Esophagus (tissue), 2 donors: ENCODE measurements around the gene PLCG1. TPM values are rescaled to one million over a fixed set of nuclear protein-coding genes. Genes with fewer than 3 reads are reported as not detected.

ENCODE experiments used
- H3K27ac ChIP-seq, 2 donors: one replicate each; pipeline ENCODE4 v1.5.1; 2013; ENCODE audit warnings: low read depth in 2 of 2, mild to moderate bottlenecking in 2 of 2, inconsistent platforms in 1 of 2, low read length in 1 of 2, moderate library complexity in 1 of 2
- H3K27me3 ChIP-seq, 2 donors: one replicate each; pipeline ENCODE4 v1.6.1; 2013; ENCODE audit warnings: low read length in 2 of 2, control low read depth in 1 of 2, mild to moderate bottlenecking in 1 of 2; ENCODE audit not compliant: insufficient read depth in 2 of 2, control insufficient read depth in 1 of 2
- H3K36me3 ChIP-seq, 2 donors: one replicate each; pipeline ENCODE4 v1.6.1; 2013; ENCODE audit warnings: low read length in 1 of 2; ENCODE audit not compliant: control insufficient read depth in 2 of 2, insufficient read depth in 2 of 2
- H3K4me1 ChIP-seq, 2 donors: one replicate each; pipeline ENCODE4 v1.6.1; 2013; ENCODE audit warnings: low read length in 1 of 2; ENCODE audit not compliant: control insufficient read depth in 2 of 2, insufficient read depth in 2 of 2
- H3K4me3 ChIP-seq, 2 donors: one replicate each; pipeline ENCODE4 v1.5.1; 2013; ENCODE audit warnings: low read length in 2 of 2, mild to moderate bottlenecking in 2 of 2, low read depth in 1 of 2, moderate library complexity in 1 of 2
- H3K9me3 ChIP-seq, 2 donors: one replicate each; pipeline ENCODE4 v1.6.1; 2013; ENCODE audit warnings: mild to moderate bottlenecking in 2 of 2, low read depth in 1 of 2, low read length in 1 of 2, moderate library complexity in 1 of 2; ENCODE audit not compliant: control insufficient read depth in 2 of 2, insufficient read depth in 1 of 2
- WGBS, 2 donors: extraction: QIAGEN DNeasy Blood & Tissue Kit; methylation state at CpG; one replicate each; pipeline ENCODE4 v1.1.7; 2013; 5-methylcytosine and 5-hydroxymethylcytosine counted together
- polyA plus RNA-seq, 2 donors: library from polyadenylated mRNA; stranded (reverse); fragments of 200-250 nt; gene quantifications; one replicate each; pipeline ENCODE4 v1.2.3, GENCODE V29; 2013
- donor health status: healthy with polysubstance abuse.
- donor health status: Bipolar disorder and iron deficiency.

Gene PLCG1
- polyA plus RNA-seq, 2 donors: 26.2 to 45.3 TPM

GRCh38 chr20:41175727-41176330 is 38.5 kb downstream of the PLCG1 start:
- Histone ChIP-seq H3K4me3 (no peak overlapping the region), H3K4me1 (peaks cover 2 to 12% of the 10 kb centered on the region in 2 donors), H3K27me3 (no peaks in the 10 kb centered on the region), H3K27ac (peak overlapping the region; percentile 1 to 33), H3K9me3 (no peaks in the 10 kb centered on the region), H3K36me3 (peaks cover 7 to 28% of the 10 kb centered on the region in 2 donors)
- WGBS, 2 donors: 78 to 82% methylated on average over 7 of the region's 7 CpGs

- Histone ChIP-seq H3K36me3 (peaks cover 7 to 25% of the 10 kb centered on the region in 2 donors), H3K27ac (peak overlapping the region; percentile 43 to 57), H3K9me3 (no peaks in the 10 kb centered on the region), H3K4me3 (no peak overlapping the region), H3K4me1 (peaks cover 1 to 12% of the 10 kb centered on the region in 2 donors), H3K27me3 (no peaks in the 10 kb centered on the region)
- WGBS, 2 donors: 85 to 87% methylated on average over 8 of the region's 8 CpGs
Measured at GRCh38 chr20:41176711-41177552, 39.6 kb downstream of the PLCG1 start.

GRCh38 chr20:41177636-41178035 is 40.3 kb downstream of the PLCG1 start:
- Histone ChIP-seq H3K27me3 (no peaks in the 10 kb centered on the region), H3K4me3 (no peak overlapping the region), H3K9me3 (no peaks in the 10 kb centered on the region), H3K36me3 (peaks cover 7 to 21% of the 10 kb centered on the region in 2 donors), H3K27ac (peak overlapping the region; percentile 46 to 71), H3K4me1 (peaks cover 0 to 8% of the 10 kb centered on the region in 2 donors)
- 49 to 74% methylated on average over 2 of the region's 2 CpGs for WGBS, 2 donors

GRCh38 chr20:41178495-41178894 is 41.2 kb downstream of the PLCG1 start:
- H3K9me3 ChIP-seq: no peaks in the 10 kb centered on the region
- H3K27me3 ChIP-seq: no peaks in the 10 kb centered on the region
- H3K36me3 ChIP-seq: peaks cover 7 to 16% of the 10 kb centered on the region in 2 donors
- peaks cover 0 to 2% of the 10 kb centered on the region in 2 donors for H3K4me1 ChIP-seq
- H3K4me3 ChIP-seq: no peak overlapping the region
- H3K27ac ChIP-seq: peak overlapping the region in 1 of 2 donors; percentile 65
- WGBS, 2 donors: 80 to 81% methylated on average over 6 of the region's 6 CpGs

- Histone ChIP-seq H3K36me3 (peaks cover 7 to 11% of the 10 kb centered on the region in 2 donors), H3K4me3 (no peak overlapping the region), H3K4me1 (peaks cover 0 to 2% of the 10 kb centered on the region in 2 donors), H3K27ac (peak overlapping the region; percentile 31 to 65), H3K9me3 (no peaks in the 10 kb centered on the region), H3K27me3 (no peaks in the 10 kb centered on the region)
- 73 to 74% methylated on average over 8 of the region's 8 CpGs for WGBS, 2 donors
Measured at GRCh38 chr20:41178904-41179432, 41.6 kb downstream of the PLCG1 start.

GRCh38 chr20:41179961-41180360 is 42.6 kb downstream of the PLCG1 start:
- Histone ChIP-seq H3K9me3 (no peaks in the 10 kb centered on the region), H3K27ac (no peak overlapping the region), H3K27me3 (no peaks in the 10 kb centered on the region), H3K36me3 (peaks cover 0 to 2% of the 10 kb centered on the region in 2 donors), H3K4me1 (peaks cover 0 to 2% of the 10 kb centered on the region in 2 donors), H3K4me3 (no peak overlapping the region)
- 94% methylated on average over 8 of the region's 8 CpGs for WGBS, 2 donors

- Histone ChIP-seq H3K27me3 (no peaks in the 10 kb centered on the region), H3K4me1 (peaks cover 0 to 2% of the 10 kb centered on the region in 2 donors), H3K4me3 (no peak overlapping the region), H3K9me3 (no peaks in the 10 kb centered on the region), H3K27ac (no peak overlapping the region), H3K36me3 (no peaks in the 10 kb centered on the region)
- WGBS, 2 donors: 92 to 95% methylated on average over 6 of the region's 6 CpGs
Measured at GRCh38 chr20:41180599-41181333, 43.4 kb downstream of the PLCG1 start.

GRCh38 chr20:41181567-41181966 is 44.2 kb downstream of the PLCG1 start:
- H3K4me1 ChIP-seq: peaks cover 0 to 2% of the 10 kb centered on the region in 2 donors
- no peaks in the 10 kb centered on the region for H3K27me3 ChIP-seq
- no peak overlapping the region for H3K4me3 ChIP-seq
- 89 to 96% methylated on average over 3 of the region's 3 CpGs for WGBS, 2 donors
- H3K36me3 ChIP-seq: no peaks in the 10 kb centered on the region
- H3K9me3 ChIP-seq: no peaks in the 10 kb centered on the region
- peak overlapping the region in 1 of 2 donors; percentile 7 for H3K27ac ChIP-seq
